K562 (cell line): ENCODE data around the gene MED16. TPM values are rescaled to one million over a fixed set of nuclear protein-coding genes. Genes with fewer than 3 reads are reported as not detected.
A peak's percentile ranks its signal among the peaks of the same experiment; 100 is the strongest.

Experiments
- BCOR ChIP-seq: fragments of 450-650 bp; IDR thresholded peaks from 2 replicates; pipeline ENCODE4 v1.6.1; 2016
- CEBPG ChIP-seq, 3 experiments: fragments of 200-800 bp in 1 of 3; sonication (Bioruptor generic) in 1 of 3; sonication (generic) in 1 of 3; formaldehyde crosslinking in 1 of 3; IDR thresholded peaks in 2 of 3; conservative IDR thresholded peaks in 1 of 3; 2 replicates each; pipeline versions ENCODE4 v1.6.1 to v1.8.0; 2016 to 2022; ENCODE audit warnings: missing compliant biosample characterization in 2 of 3, missing genetic modification characterization in 2 of 3, mild to moderate bottlenecking in 1 of 3, missing genetic modification reagents in 1 of 3
- CREM ChIP-seq: IDR thresholded peaks from 2 replicates; pipeline ENCODE4 v1.6.1; 2014; ENCODE audit warnings: antibody characterized with exemption, low read depth
- CXXC5 ChIP-seq: fragments of 250-450 bp; sonication (Bioruptor Pico); IDR thresholded peaks from 2 replicates; pipeline ENCODE4 v1.8.0; 2022; ENCODE audit warnings: inconsistent platforms, mild to moderate bottlenecking, moderate library complexity
- EP400 ChIP-seq: fragments of 450-650 bp; IDR thresholded peaks from 2 replicates; pipeline ENCODE4 v1.6.1; 2017; ENCODE audit warnings: antibody characterized with exemption, mild to moderate bottlenecking, moderate library complexity
- ERF ChIP-seq: fragments of 450-650 bp; formaldehyde crosslinking; IDR thresholded peaks from 2 replicates; pipeline ENCODE4 v1.4.0; 2020; ENCODE audit warnings: mild to moderate bottlenecking, mixed read lengths
- ESRRA ChIP-seq: fragments of 450-650 bp; IDR thresholded peaks from 2 replicates; pipeline ENCODE4 v1.6.1; 2014; ENCODE audit warnings: low read depth, mild to moderate bottlenecking, moderate library complexity, borderline replicate concordance
- ETV6 ChIP-seq, 3 experiments: fragments of 150-350 bp in 1 of 3; sonication (generic) in 1 of 3; formaldehyde crosslinking in 1 of 3; IDR thresholded peaks; 2 replicates each; pipeline versions ENCODE4 v1.6.1 to v1.8.0; 2014 to 2022; ENCODE audit warnings: borderline replicate concordance in 2 of 3, low read depth in 2 of 3, antibody characterized with exemption in 1 of 3, low read length in 1 of 3, mild to moderate bottlenecking in 1 of 3, missing genetic modification reagents in 1 of 3
- FIP1L1 ChIP-seq: fragments of 200-400 bp; formaldehyde crosslinking; IDR thresholded peaks from 2 replicates; pipeline ENCODE4 v1.6.1; 2018; ENCODE audit warnings: mild to moderate bottlenecking, low read depth, low read length; ENCODE audit not compliant: poor library complexity, severe bottlenecking
- HMBOX1 ChIP-seq: sonication (generic); IDR thresholded peaks from 2 replicates; pipeline ENCODE4 v1.6.1; 2016
- HNRNPH1 ChIP-seq: fragments of 200-400 bp; formaldehyde crosslinking; optimal IDR thresholded peaks from 2 replicates; pipeline ENCODE3; 2017; ENCODE audit warnings: low read depth, mild to moderate bottlenecking, low read length, moderate library complexity
- HNRNPLL ChIP-seq: fragments of 200-400 bp; formaldehyde crosslinking; IDR thresholded peaks from 2 replicates; pipeline ENCODE4 v1.6.1; 2017; ENCODE audit warnings: low read length, low read depth, mild to moderate bottlenecking; ENCODE audit not compliant: poor library complexity, severe bottlenecking
- KLF13 ChIP-seq: fragments of 450-650 bp; IDR thresholded peaks from 2 replicates; pipeline ENCODE4 v1.6.1; 2016; ENCODE audit warnings: missing genetic modification characterization, low read depth, mild to moderate bottlenecking, missing compliant biosample characterization, moderate library complexity, borderline replicate concordance
- NR4A1 ChIP-seq, 2 experiments: fragments of 250-450 bp in 1 of 2; fragments of 450-650 bp in 1 of 2; sonication (Bioruptor Pico) in 1 of 2; IDR thresholded peaks; 2 replicates each; pipeline versions ENCODE4 v1.4.0 to v1.6.1; 2016 to 2020; ENCODE audit warnings: mild to moderate bottlenecking in 2 of 2, missing compliant biosample characterization in 1 of 2, missing genetic modification characterization in 1 of 2, moderate library complexity in 1 of 2
- PYGO2 ChIP-seq: fragments of 450-650 bp; IDR thresholded peaks from 2 replicates; pipeline ENCODE4 v1.6.1; 2016; ENCODE audit warnings: mild to moderate bottlenecking, missing genetic modification characterization, moderate library complexity, missing compliant biosample characterization
- RBM25 ChIP-seq: fragments of 200-400 bp; formaldehyde crosslinking; IDR thresholded peaks from 2 replicates; pipeline ENCODE4 v1.6.1; 2018; ENCODE audit warnings: low read length, low read depth, moderate library complexity; ENCODE audit not compliant: severe bottlenecking
- SMARCC2 ChIP-seq: fragments of 450-650 bp; IDR thresholded peaks from 2 replicates; pipeline ENCODE4 v1.6.1; 2017; ENCODE audit warnings: antibody characterized with exemption, moderate library complexity, mild to moderate bottlenecking, low read depth
- STAG1 ChIP-seq: sonication (generic); formaldehyde crosslinking; IDR thresholded peaks from 2 replicates; pipeline ENCODE4 v1.5.0; 2020; ENCODE audit warnings: missing genetic modification reagents, borderline replicate concordance
- STAT5B ChIP-seq: fragments of 250-450 bp; sonication (Bioruptor Pico); IDR thresholded peaks from 2 replicates; pipeline ENCODE4 v1.8.0; 2021; ENCODE audit warnings: mild to moderate bottlenecking, inconsistent platforms
- SUPT5H ChIP-seq: fragments of 450-650 bp; IDR thresholded peaks from 2 replicates; pipeline ENCODE4 v1.6.1; 2016
- TAF15 ChIP-seq: fragments of 200-400 bp; formaldehyde crosslinking; IDR thresholded peaks from 2 replicates; pipeline ENCODE4 v1.6.1; 2017; ENCODE audit warnings: mild to moderate bottlenecking, low read depth, low read length, moderate library complexity
- polyA plus RNA-seq, 8 experiments: library from polyadenylated mRNA; depleted of rRNA in 4 of 8; stranded (reverse) in 5 of 8; unstranded in 3 of 8; fragments of >200 nt; fragmentation: Nextera tagmentation in 2 of 8; fragmentation: Illumina TruSeq in 1 of 8; extraction: Ambion mirVana in 2 of 8; extraction: Trizol in 1 of 8; gene quantifications; 2 replicates each; pipeline versions ENCODE4 v1.2.1 to v1.2.3, GENCODE V29; 2011 to 2014; ENCODE audit warnings: inconsistent platforms in 1 of 8, missing spikeins in 1 of 8
- total RNA-seq, 7 experiments: library from RNA; depleted of rRNA in 6 of 7; stranded (reverse); fragments of >200 nt in 6 of 7; fragmentation: Illumina TruSeq in 2 of 7; extraction: Trizol in 2 of 7; gene quantifications; 2 replicates each; pipeline versions ENCODE4 v1.2.1 to v1.2.3, GENCODE V29; 2011 to 2021; ENCODE audit warnings: low replicate concordance in 1 of 7
- TF ChIP-seq, protein P1 (sequence below), 2 experiments: fragments of 450-650 bp in 1 of 2; IDR thresholded peaks; 2 replicates each; pipeline ENCODE4 v1.6.1; 2011 to 2017; ENCODE audit warnings: low read depth in 2 of 2, antibody characterized with exemption in 1 of 2, borderline replicate concordance in 1 of 2, low read length in 1 of 2, mild to moderate bottlenecking in 1 of 2, mixed read lengths in 1 of 2; ENCODE audit not compliant: control insufficient read depth in 1 of 2

Gene MED16
- total and polyA plus RNA-seq, 9 of the 15 experiments (the other 6 are each of a cell fraction or from before 2014, with no cell fraction given), result 0.89 to 59.9 (median 8.6) TPM

GRCh38 chr19:861756-862580, 31.0 kb downstream of the MED16 start (continued):
- TF ChIP-seq CEBPG (CRISPR knock-in tag; IDR thresholded peaks at IDR 0.05) (no peak; the same call in 1 of the 2 replicates), CEBPG (tag; conservative IDR thresholded peaks at IDR 0.05 in 1 of 2, IDR thresholded peaks at IDR 0.05 in 1 of 2) (no peak), ESRRA (peak; percentile 49; the same call in 1 of the 2 replicates), KLF13 (tag) (no peak), EP400 (peak; percentile 87; the same call in 1 of the 2 replicates), ETV6 (IDR thresholded peaks at IDR 0.05; ENCODE audit: borderline replicate concordance in 1 of 2, low read depth in 2 of 2, low read length in 1 of 2) (no peak), ETV6 (CRISPR knock-in tag; IDR thresholded peaks at IDR 0.05; ENCODE audit: borderline replicate concordance) (0 out of 2 replicates have a peak, but pooled peaks have one; percentile 36), PYGO2 (tag) (no peak), HMBOX1 (no peak), CXXC5 (CRISPR knock-in tag) (peak; percentile 86), ERF (CRISPR knock-in tag) (peak; percentile 78; the same call in 1 of the 2 replicates), HNRNPLL (no peak), TAF15 (no peak), FIP1L1 (peak; percentile 88), SMARCC2 (no peak), SUPT5H (peak; percentile 46), CREM (peak; percentile 72), RBM25 (no peak), HNRNPH1 (no peak), BCOR (peak; percentile 73), STAG1 (CRISPR knock-in tag) (no peak), STAT5B (CRISPR knock-in tag) (no peak), NR4A1 (CRISPR knock-in tag; IDR thresholded peaks at IDR 0.05) (no peak), NR4A1 (tag; IDR thresholded peaks at IDR 0.05) (0 out of 2 replicates have a peak, but pooled peaks have one; percentile 44)
- TF ChIP-seq, protein P1, sequence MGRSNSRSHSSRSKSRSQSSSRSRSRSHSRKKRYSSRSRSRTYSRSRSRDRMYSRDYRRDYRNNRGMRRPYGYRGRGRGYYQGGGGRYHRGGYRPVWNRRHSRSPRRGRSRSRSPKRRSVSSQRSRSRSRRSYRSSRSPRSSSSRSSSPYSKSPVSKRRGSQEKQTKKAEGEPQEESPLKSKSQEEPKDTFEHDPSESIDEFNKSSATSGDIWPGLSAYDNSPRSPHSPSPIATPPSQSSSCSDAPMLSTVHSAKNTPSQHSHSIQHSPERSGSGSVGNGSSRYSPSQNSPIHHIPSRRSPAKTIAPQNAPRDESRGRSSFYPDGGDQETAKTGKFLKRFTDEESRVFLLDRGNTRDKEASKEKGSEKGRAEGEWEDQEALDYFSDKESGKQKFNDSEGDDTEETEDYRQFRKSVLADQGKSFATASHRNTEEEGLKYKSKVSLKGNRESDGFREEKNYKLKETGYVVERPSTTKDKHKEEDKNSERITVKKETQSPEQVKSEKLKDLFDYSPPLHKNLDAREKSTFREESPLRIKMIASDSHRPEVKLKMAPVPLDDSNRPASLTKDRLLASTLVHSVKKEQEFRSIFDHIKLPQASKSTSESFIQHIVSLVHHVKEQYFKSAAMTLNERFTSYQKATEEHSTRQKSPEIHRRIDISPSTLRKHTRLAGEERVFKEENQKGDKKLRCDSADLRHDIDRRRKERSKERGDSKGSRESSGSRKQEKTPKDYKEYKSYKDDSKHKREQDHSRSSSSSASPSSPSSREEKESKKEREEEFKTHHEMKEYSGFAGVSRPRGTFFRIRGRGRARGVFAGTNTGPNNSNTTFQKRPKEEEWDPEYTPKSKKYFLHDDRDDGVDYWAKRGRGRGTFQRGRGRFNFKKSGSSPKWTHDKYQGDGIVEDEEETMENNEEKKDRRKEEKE (IDR thresholded peaks at IDR 0.05; ENCODE audit: borderline replicate concordance in 1 of 2, control insufficient read depth in 1 of 2, low read depth in 2 of 2, low read length in 1 of 2), result no peak
